ENCODE data around the gene EDN1.
"Not testable (repeated sequence)": the region's sequence is repeated elsewhere in the genome, so short reads cannot be mapped to it uniquely, and the experiment has no call there.

Gene EDN1

DNA sequence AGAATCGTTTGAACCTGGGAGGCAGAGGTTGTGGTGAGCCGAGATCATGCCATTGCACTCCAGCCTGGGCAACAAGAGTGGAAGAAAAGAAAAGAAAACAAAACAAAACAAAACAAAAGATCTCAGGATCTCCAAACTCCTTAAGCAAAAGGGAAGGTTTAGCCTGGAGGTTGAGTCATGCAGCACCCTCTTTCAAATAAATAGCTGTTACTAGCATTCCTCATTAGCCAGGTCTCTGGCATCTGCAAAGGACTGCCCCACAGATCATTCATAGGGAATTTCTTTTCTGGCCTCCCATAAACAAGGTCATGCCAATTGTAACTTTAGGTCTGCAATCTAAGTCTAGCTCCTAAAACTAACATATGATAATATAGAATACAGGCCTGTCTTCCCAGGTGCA, 37.2 kb downstream of the EDN1 start:
- ATAC-seq (no peak), DNase-seq (no peak)

- no peak for ATAC-seq
- no peak for DNase-seq
These were observed 37.8 kb downstream of the EDN1 start for GRCh38 chr6:12327988-12328387.

DNA sequence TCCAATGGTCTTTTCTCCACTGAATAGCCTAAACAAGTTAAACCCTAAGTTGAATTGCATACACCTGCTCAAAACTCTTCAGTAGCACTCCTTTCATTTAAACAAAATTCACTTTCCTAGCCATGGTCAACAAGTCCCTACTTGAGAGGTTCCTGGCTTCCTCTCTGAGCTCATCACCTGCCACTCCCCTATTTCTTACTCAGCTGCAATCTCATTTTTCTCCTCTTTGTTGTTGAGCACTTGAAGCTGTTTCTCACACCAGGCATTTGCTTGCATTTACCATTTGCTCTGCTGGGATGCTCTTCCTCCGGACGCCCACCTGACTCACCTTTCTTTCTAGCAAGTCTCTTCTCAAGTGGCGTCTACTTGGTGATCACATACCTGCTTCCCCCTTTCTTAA, 38.5 kb downstream of the EDN1 start:
- no peak for ATAC-seq
- DNase-seq = no peak

GRCh38 chr6:12331474-12331873, 41.3 kb downstream of the EDN1 start:
- DNase-seq (no peak), ATAC-seq (no peak)

- no peak for DNase-seq
- no peak for ATAC-seq
These were observed 42.0 kb downstream of the EDN1 start for GRCh38 chr6:12331951-12332749.

GRCh38 chr6:12332750-12333079, 42.6 kb downstream of the EDN1 start:
- ATAC-seq, DNase-seq: not testable (repeated sequence)

- ATAC-seq (no peak), DNase-seq (no peak)
These were observed 43.0 kb downstream of the EDN1 start for GRCh38 chr6:12333128-12333527.

DNA sequence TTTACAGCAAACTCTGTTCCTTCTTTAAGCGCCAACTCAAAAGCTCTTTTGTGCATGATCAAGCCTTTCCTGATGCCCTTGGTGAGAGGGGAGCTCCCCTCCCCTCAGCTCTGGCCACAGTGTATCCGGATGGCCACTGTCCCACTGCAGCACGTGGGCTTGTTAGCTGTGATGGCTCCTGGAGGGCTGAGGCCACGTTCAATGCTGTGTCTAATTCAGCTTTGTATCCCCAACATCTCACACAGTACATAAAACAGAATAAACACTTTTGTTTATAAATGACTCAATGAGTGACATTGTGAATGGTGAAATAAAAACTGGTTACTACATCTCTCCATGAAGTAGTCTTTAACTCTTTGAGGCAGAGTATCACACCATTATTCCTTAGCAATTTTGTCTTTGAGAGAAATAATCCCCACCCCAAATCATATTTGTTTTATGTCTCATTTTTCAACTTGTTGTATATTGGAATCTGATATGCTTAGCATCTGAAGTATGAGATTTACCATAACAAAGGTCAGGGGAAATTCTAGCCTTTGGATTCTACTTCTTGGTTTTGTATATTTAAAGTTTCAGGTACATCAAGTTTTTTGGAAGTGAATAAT, 44.5 kb downstream of the EDN1 start:
- no peak for ATAC-seq
- no peak for DNase-seq

- ATAC-seq (no peak), DNase-seq (no peak)
These were observed 45.0 kb downstream of the EDN1 start for GRCh38 chr6:12335131-12335527.

- ATAC-seq (no peak), DNase-seq (no peak)
These were observed 45.6 kb downstream of the EDN1 start for GRCh38 chr6:12335717-12336116.

- ATAC-seq (no peak), DNase-seq (no peak)
These were observed 46.2 kb downstream of the EDN1 start for GRCh38 chr6:12336121-12336971.

- DNase-seq (no peak), ATAC-seq (no peak)
These were observed 48.9 kb downstream of the EDN1 start for GRCh38 chr6:12339022-12339421.

- DNase-seq (no peak), ATAC-seq (no peak)
These were observed 49.8 kb downstream of the EDN1 start for GRCh38 chr6:12339808-12340487.

DNA sequence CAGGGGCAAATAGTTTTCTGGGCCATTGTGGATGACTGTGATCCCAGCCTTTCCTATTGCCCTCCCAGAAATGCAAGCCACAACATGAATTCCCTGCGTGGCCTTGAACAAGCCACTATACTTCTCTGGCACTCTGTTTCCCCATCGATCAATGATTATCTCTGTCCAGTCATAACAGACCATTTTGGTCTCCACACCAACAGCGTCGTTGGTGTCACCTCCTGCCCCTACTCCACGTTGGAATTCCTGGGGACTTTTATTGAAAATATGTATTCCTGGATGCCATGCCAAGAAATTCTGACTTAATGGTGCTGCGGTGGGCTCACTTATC, 50.3 kb downstream of the EDN1 start:
- ATAC-seq = no peak
- DNase-seq = no peak

- DNase-seq (no peak), ATAC-seq (no peak)
These were observed 52.5 kb downstream of the EDN1 start for GRCh38 chr6:12342664-12343063.

DNA sequence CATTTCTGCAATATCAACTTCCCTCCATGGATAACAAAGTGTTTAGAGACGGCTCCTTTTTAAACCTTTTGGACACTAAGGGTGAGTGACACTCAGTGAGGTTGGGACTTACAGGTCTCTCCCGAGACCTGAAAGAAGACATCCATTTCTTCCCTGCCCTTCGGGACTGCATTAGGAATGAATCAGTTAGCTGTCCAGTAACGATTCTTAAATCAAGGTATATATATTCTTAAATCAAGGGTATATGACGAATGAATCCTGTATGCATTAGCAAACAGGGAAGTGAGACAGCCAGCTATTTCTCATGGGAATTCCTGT, 52.9 kb downstream of the EDN1 start:
- ATAC-seq (no peak), DNase-seq (no peak)

GRCh38 chr6:12343440-12344162, 53.4 kb downstream of the EDN1 start:
- ATAC-seq = no peak
- no peak for DNase-seq

DNA sequence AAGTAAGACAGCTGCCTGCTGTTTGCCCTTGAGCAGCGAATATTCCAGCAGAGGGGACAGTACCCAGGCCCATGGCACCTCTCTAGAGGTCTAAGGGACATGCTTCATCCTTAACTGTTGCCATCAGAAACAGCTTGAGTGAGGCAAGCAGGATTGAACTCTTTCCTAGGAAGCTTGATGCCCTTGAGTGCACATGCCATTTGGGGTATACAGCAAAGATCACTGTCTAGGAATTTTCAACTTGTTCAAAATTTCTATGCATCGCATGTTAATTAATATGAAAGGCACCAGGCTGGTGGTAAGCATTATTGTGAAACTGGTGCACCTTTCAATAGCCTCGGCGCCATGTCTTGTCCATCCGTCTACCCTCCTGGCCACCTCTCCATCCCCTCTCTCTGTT, 54.1 kb downstream of the EDN1 start:
- ATAC-seq (no peak), DNase-seq (no peak)

GRCh38 chr6:12344961-12345693, 55.0 kb downstream of the EDN1 start:
- ATAC-seq = no peak

DNA sequence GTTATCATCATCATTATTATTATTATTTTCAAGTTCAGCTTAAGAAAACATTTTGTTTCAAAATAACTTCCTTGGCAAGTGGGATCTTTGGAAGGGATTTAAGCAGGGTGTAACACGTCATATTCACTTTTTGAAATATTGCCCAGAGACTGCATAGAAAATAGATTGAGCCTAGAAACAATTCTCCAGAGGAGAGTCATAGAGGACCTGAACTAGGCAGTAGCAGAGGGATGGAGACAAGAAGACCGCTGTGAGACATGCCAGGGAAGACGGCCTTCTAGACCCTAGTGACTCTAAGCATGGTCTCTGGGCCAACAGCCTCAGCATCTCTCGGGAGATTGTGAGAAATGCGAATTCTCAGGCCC, 55.5 kb downstream of the EDN1 start:
- no peak for ATAC-seq

More at GRCh38 chr6:12344961-12345693, 55.0 kb downstream of the EDN1 start:
- no peak for DNase-seq

More for the DNA sequence above, 55.5 kb downstream of the EDN1 start:
- no peak for DNase-seq

Data from stimulated activated naive CD8-positive, alpha-beta T cell treated with anti-CD3 and anti-CD28 coated beads, Interleukin-15, Interleukin-2, amounts not matched to agents 100 U/mL and 50 U/mL, for 24 hours (primary cell).